ENCODE results near the gene INO80D.
"Not testable (repeated sequence)": the region's sequence is repeated elsewhere in the genome, so short reads cannot be mapped to it uniquely, and the experiment has no call there.

INO80D gene

DNA sequence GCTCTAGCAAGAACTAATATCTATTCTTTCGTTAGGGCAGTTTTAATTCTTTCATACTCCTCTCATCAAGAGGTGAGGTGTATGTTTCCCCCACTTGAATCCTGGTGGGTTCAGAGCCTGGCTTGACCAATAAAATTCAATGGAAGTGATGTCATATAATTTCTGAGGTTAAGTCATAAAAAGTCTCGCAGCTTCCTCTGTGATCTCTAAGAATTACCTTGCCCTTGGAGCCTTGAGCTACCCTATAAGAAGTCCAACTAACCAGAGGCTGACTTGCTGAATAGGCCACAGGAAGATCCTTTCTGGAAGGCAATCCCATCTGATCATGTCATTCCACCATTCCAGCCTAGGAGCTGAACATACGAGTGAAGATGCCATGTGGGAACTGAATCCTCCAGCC lies 26.1 kb upstream of the INO80D start:
- TF ChIP-seq, protein P1, sequence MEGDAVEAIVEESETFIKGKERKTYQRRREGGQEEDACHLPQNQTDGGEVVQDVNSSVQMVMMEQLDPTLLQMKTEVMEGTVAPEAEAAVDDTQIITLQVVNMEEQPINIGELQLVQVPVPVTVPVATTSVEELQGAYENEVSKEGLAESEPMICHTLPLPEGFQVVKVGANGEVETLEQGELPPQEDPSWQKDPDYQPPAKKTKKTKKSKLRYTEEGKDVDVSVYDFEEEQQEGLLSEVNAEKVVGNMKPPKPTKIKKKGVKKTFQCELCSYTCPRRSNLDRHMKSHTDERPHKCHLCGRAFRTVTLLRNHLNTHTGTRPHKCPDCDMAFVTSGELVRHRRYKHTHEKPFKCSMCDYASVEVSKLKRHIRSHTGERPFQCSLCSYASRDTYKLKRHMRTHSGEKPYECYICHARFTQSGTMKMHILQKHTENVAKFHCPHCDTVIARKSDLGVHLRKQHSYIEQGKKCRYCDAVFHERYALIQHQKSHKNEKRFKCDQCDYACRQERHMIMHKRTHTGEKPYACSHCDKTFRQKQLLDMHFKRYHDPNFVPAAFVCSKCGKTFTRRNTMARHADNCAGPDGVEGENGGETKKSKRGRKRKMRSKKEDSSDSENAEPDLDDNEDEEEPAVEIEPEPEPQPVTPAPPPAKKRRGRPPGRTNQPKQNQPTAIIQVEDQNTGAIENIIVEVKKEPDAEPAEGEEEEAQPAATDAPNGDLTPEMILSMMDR (conservative IDR thresholded peaks at IDR 0.05; ENCODE audit: low read length): no peak
- no peak overlapping the region for H3K4me3 ChIP-seq (ENCODE audit: low read length)
- DNase-seq (ENCODE audit: low read depth): peak; percentile 5

DNA sequence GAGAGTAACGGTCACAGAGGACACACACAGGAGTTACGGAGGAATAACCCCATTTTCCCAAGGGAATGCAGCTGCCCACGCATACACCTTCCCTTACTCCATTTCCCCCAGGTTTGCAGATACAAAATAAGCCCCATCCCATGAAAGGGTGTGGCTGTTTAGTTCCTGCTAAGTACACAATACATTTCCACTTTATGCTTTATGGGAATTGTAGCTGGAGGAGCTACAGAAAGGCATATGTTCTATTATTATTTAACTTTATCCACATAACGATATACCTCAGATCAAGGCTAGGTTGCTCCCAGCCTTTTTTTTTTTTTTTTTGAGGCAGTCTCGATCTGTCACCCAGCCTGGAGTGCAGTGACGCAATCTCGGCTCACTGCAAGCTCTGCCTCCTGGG lies 22.7 kb upstream of the INO80D start:
- no peak for DNase-seq (ENCODE audit: low read depth)
- TF ChIP-seq, protein P1 (conservative IDR thresholded peaks at IDR 0.05; ENCODE audit: low read length): no peak
- H3K4me3 ChIP-seq (ENCODE audit: low read length): no peak overlapping the region

DNA sequence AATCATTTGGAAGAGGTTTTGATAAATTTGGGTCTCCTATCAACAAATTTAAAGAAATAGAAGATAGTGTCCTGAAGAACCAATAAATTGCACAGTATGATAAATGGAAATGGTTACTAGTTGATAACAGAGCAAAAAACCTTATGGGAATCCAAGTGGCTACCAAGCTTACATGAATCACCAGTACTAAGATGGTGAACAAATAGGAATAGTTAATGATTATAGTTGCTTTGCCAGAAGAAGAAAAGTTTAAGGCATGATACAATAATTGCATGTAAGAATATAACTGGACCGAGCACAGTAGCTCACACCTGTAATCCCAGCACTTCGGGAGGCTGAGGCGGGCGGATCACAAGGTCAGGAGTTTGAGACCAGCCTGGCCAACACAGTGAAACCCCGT lies 19.6 kb upstream of the INO80D start:
- no peak overlapping the region for H3K4me3 ChIP-seq (ENCODE audit: low read length)
- TF ChIP-seq, protein P1 (conservative IDR thresholded peaks at IDR 0.05; ENCODE audit: low read length): no peak
- no peak for DNase-seq (ENCODE audit: low read depth)

DNA sequence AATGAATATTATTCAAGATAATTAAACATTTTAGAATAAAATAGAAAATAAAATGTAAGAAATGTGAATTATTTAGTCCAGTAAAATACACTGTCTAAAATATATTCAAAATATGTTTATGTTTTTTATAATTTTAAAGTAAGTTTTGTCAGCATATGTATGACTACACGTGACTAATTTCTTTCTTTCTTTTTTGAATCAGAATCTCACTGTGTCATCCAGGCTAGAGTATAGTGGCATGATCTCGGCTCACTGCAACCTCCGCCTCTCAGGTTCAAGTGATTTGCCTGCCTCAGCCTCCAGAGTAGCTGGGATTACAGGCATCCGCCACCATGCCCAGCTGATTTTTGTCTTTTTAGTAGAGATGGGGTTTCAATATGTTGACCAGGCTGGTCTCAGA lies 19.1 kb upstream of the INO80D start:
- DNase-seq (ENCODE audit: low read depth): no peak
- no peak overlapping the region for H3K4me3 ChIP-seq (ENCODE audit: low read length)
- TF ChIP-seq, protein P1 (conservative IDR thresholded peaks at IDR 0.05; ENCODE audit: low read length): no peak

DNA sequence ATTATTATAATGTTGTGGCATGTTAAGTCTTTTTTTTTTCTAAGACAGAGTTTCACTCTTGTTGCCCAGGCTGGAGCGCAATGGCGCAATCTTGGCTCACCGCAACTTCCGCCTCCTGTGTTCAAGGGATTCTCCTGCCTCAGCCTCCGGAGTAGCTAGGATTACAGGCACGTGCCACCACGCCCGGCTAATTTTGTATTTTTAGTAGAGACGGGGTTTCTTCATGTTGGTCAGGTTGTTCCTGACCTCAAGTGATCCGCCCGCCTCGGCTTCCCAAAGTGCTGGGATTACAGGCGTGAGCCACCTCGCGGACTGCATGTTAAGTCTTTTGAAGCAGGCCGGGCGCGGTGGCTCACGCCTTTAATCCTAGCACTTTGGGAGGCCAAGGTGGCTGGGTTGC lies 12.9 kb upstream of the INO80D start:
- not testable (repeated sequence) for H3K4me3 ChIP-seq (ENCODE audit: low read length); DNase-seq (ENCODE audit: low read depth)

DNA sequence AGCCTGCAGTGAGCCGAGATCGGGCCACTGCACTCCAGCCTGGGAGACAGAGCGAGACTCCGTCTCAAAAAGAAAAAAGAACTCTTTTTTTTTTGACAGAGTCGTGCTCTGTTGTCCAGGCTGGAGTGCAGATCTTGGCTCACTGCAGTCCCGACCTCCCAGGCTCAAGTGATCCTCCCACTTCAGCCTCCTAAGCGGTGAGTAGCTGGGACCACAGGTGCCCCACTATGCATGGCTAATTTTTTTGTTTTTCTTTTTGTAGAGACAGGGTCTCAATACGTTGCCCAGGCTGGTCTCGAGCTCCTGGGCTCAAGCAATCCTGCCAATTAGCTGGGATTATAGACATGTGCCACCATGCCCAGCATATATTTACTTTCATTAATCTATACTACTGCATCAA lies 12.5 kb upstream of the INO80D start:
- DNase-seq (ENCODE audit: low read depth): no peak

DNA sequence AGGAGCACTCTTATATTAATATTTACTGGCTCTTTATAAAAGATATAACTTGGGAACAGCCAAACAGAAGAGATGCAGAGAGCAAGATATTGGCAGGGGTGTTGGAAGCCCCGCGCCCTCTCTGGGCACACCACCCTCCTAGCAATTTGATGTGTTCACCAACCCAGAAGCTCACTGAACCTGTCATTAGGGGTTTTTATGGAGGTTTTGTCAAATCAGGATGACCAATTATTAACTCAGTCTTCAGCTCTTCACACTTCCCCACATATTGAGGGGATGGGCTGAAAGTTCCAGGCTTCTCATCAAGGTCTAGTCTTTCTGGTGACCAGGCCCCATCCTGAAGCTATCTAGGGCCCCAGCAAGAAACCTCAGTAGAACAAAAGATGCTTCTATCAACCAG lies 10.9 kb upstream of the INO80D start:
- no peak for DNase-seq (ENCODE audit: low read depth)
- TF ChIP-seq, protein P1 (conservative IDR thresholded peaks at IDR 0.05; ENCODE audit: low read length): no peak
- no peak overlapping the region for H3K4me3 ChIP-seq (ENCODE audit: low read length)

More for the DNA sequence above, 12.5 kb upstream of the INO80D start:
- H3K4me3 ChIP-seq (ENCODE audit: low read length): no peak overlapping the region
- TF ChIP-seq, protein P1 (conservative IDR thresholded peaks at IDR 0.05; ENCODE audit: low read length): no peak
